HG02798 (cell line): ENCODE measurements around the gene IFIH1.

Source experiments
- ATAC-seq: cut with Tn5 transposase; IDR thresholded peaks from one replicate; pipeline ENCODE4 v1.9.1; 2021; ENCODE audit warnings: mild to moderate bottlenecking; ENCODE audit not compliant: unreplicated experiment, poor library complexity

Gene IFIH1

DNA sequence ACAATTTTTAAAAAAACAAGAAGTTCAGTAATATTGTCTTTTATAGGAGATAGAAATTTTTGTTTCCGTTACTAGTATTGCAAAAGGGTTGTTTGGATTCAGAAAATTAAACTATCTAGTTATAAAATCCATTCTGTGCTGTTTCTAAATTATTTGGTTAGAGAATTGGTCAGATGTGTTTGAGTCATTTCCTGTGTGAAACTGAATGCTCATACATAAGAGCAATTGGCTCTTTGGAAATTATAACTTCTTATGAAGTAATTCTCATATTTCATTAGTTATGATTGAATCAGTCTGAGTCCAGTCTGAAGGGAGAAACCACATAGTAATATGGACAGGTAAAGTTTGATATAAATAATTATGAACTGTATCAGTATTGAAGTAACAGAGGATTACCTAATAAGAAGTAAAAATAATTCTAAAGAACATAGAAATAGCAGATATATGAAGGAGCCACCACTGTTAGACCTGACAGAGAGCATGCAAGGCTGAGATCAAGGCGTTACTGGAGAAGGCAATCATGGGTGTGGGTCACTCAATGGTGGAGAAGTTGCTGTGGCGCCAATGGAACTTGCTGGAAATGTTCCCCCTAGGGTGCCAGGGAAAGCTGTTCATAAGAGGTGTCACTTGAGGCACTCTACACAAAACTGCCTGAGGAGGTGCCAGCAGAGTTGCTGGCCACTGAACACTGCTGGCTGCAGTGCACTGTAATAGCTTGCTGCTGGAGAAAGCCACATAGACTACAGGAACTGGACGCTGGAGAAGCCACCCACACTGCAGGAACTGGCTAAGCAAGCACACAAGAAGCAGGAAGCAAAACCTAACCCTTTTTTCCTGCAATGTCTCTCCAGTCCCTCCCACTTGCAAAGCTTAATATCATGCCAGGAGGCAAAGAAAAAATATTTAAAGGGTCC lies 57.2 kb downstream of the IFIH1 start:
- ATAC-seq, result no peak

DNA sequence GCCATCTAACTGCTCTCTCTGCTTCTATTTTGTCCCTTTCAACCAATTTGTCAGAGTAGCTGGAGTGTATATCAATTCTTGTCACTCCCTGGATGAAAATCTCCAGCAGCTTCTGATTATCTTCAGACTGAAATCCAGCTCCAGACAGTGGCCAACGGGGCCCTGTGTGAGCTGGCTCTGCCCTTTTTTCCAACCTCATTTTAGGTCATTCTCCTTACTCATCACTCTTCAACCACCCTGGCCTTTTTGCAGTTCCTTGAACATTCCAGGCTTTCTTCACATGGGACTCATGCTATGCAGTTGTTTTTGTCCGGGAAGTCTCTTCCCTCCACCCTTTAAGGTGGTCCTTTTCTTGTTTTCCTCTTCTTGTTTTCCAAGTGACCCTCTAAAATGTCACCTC lies 59.8 kb downstream of the IFIH1 start:
- ATAC-seq, result no peak

DNA sequence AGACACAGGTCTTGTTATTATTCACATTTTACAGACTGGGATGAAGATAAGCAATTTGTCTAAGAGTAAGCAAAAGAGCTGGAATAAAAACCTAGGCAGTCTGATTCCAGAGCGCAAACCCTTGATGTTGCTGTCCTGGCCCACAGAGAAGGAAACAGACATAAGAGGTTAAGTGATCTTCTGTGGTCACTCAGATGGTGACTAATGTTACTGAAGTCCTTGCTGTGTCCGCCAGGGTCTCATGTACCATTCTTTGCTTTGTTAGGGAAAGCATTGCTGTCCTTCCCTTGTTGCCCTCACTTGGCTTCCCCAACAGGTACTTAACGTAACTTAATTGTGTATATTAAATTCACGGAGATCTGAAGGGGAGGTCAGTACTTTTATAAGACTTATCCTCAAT lies 60.3 kb downstream of the IFIH1 start:
- no peak for ATAC-seq

DNA sequence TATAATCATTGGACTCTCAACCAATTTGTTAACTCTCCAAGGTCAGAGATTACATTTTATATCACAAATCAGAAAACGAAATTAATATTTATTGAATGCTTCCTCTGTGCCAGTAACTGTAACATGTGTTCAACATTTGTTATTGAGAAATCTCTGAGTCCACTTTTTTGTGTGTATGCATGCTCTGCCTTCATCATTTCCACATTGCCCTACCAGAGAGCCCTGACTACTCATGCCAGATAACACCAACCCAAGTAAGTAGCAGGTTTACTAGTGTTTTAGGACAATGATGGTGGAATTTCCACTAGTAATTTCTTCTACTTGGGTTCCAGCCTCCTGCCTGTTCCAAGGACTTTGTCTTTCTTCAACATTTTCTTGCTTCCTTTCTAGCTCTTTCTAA lies 61.1 kb downstream of the IFIH1 start:
- no peak for ATAC-seq

DNA sequence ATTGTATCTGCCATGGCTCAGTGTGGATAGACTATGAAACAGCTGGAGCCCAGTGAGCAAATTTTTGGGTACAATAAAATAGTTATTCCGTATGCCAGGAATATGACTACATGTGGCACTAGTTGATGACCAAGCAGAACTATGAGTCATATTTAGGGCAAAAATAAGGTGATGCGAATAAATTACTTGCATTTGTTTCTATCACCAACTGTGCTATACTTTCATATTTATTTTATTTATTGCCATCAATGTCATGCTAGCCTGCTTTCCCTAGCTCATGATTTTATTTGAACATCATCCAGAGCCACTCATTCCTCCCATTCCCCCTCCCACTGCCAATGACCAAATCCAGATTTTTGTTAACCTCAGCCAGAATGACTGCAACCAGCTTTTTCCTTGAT lies 61.9 kb downstream of the IFIH1 start:
- ATAC-seq, result no peak

DNA sequence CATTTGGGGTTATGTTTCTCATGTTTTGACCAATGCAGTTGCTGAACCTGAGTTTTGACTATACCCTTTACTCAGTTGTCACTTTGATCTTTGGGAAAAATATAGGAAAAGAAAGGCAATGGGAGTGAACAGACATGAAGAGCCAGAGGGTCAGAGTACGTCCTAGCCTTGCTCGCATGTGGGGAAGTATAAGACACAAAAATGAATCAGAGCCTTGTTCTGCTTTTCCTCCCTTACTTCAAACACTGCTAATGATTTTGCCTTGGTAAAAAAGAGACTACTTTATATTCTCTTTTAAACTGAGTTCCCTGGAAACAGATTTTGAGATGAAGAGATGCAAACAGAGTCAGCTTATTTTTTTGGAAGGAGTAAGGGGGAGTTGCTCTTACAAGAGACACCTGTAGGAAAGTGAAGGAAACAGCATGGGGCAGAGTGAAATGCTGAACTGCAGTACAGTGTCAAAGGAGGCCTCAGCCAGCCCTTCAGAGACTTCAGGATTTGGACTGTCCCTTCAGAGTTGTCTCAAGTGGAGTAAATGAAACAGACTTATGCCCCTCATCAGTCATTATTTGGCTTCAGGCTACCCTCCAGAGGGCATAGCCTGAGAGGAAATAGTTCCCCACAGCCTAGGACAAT lies 64.1 kb downstream of the IFIH1 start:
- no peak for ATAC-seq

DNA sequence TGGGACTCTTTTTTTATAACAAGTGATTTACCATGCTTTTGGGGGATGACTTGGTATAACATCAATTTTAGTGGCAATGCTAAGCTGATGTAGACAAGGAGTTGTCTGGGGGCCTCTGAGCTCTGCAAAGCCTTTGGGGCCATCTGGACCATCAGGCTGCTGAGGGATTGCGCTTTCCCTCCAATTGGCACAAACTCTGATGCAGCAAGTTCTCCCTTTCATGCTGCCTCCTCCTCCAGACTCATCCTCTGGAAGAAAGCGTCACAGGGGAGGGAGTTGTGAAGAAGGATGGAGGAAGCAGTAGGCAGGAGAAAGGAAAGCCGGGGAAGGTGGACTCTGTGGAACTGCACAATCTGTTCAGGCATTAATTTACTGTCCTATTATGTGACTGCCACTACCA lies 65.0 kb downstream of the IFIH1 start:
- no peak for ATAC-seq

DNA sequence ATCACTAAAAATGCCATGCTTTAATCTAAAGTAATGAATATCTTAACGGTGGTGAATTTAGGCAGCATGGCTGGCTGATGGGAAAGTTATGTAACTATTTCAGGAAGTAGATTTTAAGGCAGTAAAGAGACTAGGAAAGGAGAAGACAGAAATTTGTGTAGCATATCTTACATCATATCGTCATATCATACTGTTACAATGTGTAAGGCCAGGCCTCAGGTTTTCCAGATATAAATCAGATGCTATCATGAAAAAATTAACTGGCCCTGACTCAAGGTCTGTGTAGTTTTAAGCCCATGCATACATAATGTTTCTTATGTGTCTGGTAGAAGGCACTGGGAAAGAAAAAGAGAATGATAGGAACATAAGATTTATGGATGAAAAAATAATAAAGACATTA lies 66.3 kb downstream of the IFIH1 start:
- ATAC-seq, result no peak

DNA sequence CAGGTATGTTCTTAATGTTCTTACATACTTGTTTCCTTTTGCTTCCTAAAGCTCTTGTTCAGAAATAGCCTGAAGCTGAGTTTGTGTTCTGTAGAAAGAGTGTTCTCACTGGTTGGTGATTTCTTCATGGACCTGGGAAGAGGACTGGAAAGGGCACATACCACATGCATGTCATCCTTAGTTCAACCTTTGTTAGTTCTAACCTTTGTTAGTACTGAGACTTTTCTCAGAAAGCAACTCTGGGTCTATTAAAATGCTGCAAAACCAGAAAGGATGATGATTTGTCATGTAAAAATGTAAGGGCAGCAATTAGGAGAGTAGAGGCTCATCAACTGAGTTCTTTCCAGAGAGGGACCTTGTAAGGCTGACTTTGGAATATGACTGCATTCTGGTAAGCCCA lies 72.7 kb downstream of the IFIH1 start:
- no peak for ATAC-seq

DNA sequence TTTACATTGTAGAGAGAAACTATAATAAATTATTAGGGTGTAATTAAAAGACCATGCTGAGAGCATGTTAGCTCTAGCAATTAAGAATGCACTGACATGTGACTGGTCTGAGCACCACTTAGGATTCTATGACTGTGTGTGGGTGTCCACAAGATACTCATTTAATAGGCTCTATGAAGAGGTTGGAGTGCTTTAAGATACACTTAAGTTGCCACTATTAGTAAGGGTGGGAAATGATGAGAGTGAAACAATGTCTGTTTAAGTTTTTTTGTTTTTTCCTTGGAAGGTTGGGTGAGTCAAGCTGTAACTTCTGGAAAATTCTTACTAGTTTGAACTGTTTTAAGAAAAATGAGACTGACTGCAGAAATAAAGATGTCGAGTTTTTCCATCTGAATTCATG lies 73.4 kb downstream of the IFIH1 start:
- ATAC-seq, result no peak

DNA sequence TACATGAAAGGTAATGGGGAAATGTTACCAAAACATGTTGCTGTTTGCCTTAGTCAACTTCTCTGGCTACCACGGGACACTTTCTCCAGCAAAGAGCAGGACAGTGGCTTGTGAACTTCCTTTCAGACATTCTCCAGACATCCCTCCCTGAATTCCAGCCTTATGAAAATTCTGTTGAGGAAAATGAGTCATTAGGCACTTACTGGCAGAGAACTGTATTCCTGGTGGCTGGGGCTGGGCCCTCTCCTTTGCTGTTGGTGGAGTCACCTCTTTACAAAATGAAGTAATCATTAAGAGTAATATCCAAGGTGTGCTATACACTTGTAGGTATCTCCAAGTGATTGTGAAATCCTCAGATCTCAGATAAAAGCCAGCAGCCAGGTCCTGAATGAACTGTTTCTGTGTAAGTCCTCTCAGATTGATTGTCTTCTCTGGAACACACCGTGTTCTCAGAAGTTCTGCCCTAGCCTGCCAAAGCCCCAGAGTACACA lies 73.9 kb downstream of the IFIH1 start:
- no peak for ATAC-seq

DNA sequence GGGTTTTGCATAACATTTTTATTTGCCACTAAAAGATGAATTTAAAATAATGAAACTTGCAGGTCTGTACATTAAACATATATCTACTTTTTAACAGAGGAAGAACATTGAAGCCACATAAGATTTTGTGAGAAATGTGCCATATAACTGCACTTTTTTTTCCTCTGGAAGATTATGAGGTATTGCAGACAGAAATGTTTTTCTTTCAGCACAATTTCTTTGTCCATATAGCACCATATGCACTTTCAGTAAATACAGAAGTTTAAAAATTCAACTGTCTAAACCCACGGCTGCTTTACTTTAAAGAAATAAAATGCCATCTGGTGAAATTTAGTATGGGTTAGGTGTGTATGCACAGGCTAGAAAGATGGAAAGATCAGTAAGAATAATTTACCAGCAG lies 74.8 kb downstream of the IFIH1 start:
- ATAC-seq, result no peak

DNA sequence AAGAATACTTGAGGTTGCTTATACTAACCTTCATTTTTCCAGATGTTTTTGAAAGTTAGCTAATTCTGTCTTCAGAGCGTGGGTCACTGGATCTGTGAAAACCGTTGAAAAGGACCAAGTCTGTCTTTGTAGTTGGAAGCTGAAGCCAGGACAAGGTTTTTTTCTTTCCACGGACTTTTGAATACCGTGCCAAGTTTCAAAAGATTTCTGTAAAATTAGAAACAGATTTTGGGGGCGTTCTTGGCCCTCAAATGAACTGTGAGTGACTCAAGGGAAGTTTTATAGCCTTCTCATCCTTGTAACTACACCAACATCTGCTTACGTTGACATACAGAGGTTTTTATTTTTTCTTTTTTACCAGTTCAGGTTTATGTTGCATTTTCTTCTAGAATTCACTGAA lies 75.2 kb downstream of the IFIH1 start, which contains the start of gene FAP:
FAP (minus strand) TSS at position 152 of the 400 bp plus-strand sequence; CDS start at position 34, 118 bp downstream.
- ATAC-seq, result no peak

DNA sequence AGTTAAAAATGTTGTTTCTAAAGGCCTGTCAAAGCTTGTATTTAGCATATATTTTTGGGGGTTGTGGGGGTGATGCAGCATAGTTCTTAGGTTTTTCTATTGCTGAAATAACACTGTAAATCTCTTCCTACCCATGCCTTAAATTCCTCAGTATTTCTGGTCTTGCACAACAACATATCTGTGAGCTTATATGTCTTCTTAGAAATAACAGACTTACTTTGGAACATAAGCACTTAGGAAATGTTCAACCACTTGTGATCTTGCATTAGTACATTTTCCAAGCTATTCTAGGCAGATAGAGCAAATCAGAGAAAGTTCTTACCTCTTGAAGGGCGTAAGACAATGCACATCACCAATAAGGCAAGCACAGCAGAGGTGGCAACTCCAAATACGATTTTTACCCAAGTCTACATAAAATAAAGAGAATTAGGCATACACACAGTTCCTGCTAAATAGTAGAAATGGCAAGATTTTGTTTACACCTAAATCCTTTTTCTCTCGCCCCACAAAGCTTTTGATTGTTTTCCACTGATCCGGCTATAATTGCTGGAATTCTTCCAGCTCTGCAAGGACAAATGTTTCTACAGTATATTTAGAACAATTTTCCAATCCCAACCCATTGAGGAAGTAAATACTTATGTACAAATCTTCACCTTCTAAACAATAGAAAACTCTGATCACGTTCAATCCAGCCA lies 75.8 kb downstream of the IFIH1 start:
- no peak for ATAC-seq

DNA sequence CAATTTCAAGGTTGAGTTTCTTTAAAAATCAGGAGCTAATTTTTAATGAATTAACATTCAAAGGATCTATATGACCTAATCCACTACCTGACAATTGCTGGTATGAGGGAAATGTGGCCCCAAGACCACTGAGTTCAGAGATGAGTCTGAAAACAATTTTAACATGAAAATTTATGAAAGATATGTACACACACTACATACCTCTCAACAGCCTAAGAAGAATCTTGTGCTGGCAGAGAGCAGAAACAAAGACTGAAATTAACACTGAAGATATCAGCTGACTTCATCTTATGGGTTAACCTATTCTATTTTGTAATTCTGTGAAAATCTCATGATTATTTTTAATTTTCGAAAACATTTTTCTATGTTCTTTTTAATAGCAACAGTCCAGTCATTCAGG lies 76.9 kb downstream of the IFIH1 start:
- ATAC-seq, result no peak

DNA sequence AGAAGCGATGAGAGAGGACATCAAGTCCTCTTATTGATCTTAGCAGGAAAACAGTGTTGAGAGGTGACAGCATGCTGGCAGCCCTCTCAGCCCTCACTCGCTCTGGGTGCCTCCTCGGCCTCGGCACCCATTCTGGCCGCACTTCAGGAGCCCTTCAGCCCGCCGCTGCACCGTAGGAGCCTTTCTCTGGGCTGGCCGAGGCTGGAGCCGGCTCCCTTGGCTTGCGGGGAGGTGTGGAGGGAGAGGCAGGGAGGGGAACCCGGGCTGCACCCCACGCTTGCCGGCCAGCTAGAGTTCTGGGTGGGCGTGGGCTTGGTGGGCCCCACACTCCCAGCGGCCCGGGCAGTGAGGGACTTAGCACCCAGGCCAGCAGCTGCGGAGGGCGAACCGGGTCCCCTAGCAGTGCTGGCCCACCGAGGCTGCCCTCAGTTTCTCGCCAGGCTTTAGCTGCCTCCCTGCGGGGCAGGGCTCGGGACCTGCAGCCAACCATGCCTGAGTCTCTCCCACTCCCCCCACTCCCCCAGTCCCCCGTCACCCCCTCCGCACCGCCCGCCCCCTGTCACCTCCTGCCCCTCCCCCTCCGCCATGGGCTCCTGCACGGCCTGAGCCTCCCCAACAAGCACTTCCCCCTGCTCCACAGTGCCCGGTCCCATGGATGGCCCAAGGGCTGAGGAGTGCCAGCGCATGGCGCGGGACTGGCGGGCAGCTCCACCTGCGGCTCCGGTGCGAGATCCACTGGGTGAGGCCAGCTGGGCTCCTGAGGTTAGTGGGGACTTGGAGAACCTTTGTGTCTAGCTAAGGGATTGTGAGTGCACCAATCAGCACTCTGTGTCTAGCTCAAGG lies 83.6 kb downstream of the IFIH1 start:
- ATAC-seq, result no peak

DNA sequence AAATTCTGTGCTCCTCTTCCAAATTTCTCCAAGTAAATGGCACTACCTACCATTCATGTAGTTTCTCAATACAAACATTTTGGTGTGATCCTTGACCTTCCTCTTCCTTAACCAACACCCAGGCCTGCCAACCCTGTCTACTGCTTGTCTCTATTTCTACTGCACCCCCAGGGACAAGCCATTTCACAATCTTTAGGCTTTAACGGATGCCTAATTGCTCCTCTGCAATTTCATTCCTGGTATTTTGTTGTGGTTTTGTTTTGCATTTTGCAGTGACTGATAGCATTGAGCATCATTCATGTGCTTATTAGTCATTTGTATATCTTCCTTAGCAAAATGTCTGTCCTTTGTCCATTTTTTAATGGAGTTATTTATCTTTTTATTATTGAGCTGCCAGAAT lies 85.3 kb downstream of the IFIH1 start:
- no peak for ATAC-seq

DNA sequence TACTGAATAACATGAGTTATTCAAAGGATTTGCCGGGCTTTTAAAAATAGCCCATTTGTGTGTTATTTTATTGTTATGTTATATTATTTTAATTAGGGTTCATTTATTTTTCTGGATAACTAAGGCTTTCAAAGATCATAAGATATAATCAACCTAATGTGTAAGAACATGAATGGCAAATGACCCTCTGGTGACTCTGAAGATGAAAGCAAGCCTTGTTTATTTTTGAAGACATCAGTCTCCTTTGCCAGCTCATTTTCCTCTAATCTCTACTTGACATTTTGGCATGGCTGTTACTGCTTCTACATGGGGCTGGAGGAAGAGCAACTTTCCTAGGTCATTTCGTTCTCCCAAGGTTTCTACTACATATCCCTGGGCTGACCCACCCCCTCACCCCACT lies 85.8 kb downstream of the IFIH1 start:
- ATAC-seq, result no peak

DNA sequence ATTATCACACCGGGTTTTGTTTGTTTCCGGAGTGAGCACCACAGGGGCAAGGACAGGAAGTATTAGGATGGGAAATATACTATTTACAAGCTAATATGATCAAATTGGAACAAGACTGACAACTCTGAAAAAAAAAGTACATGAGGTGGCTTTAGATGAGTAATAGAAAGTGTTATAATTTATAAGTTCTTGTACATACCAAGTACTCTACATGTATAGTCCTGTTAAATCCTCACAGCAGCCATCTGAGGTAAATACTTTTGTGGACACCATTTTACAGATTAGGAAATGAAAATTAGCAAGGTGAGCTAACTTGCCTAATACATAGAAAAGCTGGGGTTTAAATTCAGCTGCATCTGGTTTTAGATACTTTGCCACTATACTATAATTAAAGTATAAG lies 86.5 kb downstream of the IFIH1 start:
- ATAC-seq, result no peak

DNA sequence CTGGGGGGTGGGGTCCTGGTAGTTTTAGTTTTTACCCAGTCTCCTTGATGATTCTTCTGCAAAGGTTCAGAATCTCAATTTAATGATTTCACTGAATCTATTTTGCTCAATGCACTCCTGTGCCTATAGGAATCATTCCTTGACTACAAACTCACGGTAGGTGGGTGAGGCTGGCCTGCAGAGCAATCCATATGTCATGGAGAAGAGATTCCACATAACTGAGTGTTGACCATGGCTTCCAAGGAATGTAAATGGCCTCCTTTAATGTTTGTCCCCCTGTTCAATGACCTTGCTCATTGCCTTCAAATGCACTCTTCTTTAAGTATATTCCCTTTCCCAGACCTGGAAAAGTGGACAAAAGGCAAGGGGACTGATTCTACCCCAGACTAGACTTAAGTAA lies 87.7 kb downstream of the IFIH1 start:
- ATAC-seq, result no peak
